Keratinocyte (primary cell): ENCODE data around the gene TMEM163. TPM values are rescaled to one million over a fixed set of nuclear protein-coding genes. Genes with fewer than 3 reads are reported as not detected.

Experiments used
- DNase-seq: peaks from one replicate; pipeline ENCODE4 v3.0.0-alpha.2; 2011; ENCODE audit warnings: low read depth, missing footprints, low spot score
- FAIRE-seq: peaks from 2 replicates; lab custom pipeline; 2011; peaks lifted over from hg19 to GRCh38; lab: Jason Lieb, UNC
- H2AFZ ChIP-seq: 2 replicates; pipeline ENCODE4 v1.6.0; 2012; ENCODE audit warnings: low read length, control low read depth, inconsistent platforms; ENCODE audit not compliant: control insufficient read depth
- H3K27ac ChIP-seq: 2 replicates; pipeline ENCODE4 v1.5.1; 2011; ENCODE audit warnings: low read length; ENCODE audit not compliant: control insufficient read depth, insufficient read depth
- H3K27me3 ChIP-seq: 3 replicates; pipeline ENCODE4 v1.6.0; 2011; ENCODE audit warnings: low read length; ENCODE audit not compliant: control insufficient read depth, insufficient read depth; ENCODE audit errors: extremely low read depth
- H3K36me3 ChIP-seq, 2 experiments: 2 replicates in 1 of 2; 3 replicates in 1 of 2; pipeline ENCODE4 v1.5.1; 2011; ENCODE audit warnings: low read length in 2 of 2, mild to moderate bottlenecking in 1 of 2; ENCODE audit not compliant: control insufficient read depth in 2 of 2, insufficient read depth in 2 of 2; ENCODE audit errors: extremely low read depth in 1 of 2
- H3K4me1 ChIP-seq: 3 replicates; pipeline ENCODE4 v1.5.1; 2011; ENCODE audit warnings: low read length; ENCODE audit not compliant: control insufficient read depth, insufficient read depth; ENCODE audit errors: extremely low read depth
- H3K4me2 ChIP-seq: 3 replicates; pipeline ENCODE4 v1.6.0; 2011; ENCODE audit warnings: low read depth, low read length; ENCODE audit not compliant: control insufficient read depth, insufficient read depth; ENCODE audit errors: extremely low read depth
- H3K4me3 ChIP-seq, 3 experiments: fragments of 200-600 bp in 1 of 3; sonication (generic) in 1 of 3; 2 replicates in 2 of 3; 3 replicates in 1 of 3; pipeline ENCODE4 v1.5.1; 2011 to 2016; ENCODE audit warnings: low read length in 3 of 3, mild to moderate bottlenecking in 3 of 3, control low read depth in 2 of 3, inconsistent platforms in 1 of 3, low read depth in 1 of 3, mixed read lengths in 1 of 3, mixed run types in 1 of 3, moderate library complexity in 1 of 3; ENCODE audit not compliant: control insufficient read depth in 2 of 3, insufficient read depth in 2 of 3; ENCODE audit errors: extremely low read depth in 1 of 3
- H3K79me2 ChIP-seq: 2 replicates; pipeline ENCODE4 v1.6.0; 2012; ENCODE audit warnings: low read length; ENCODE audit not compliant: control insufficient read depth, insufficient read depth
- H3K9ac ChIP-seq: 3 replicates; pipeline ENCODE4 v1.6.0; 2011; ENCODE audit warnings: low read length; ENCODE audit not compliant: control insufficient read depth, insufficient read depth; ENCODE audit errors: extremely low read depth
- H3K9me1 ChIP-seq: 3 replicates; pipeline ENCODE4 v1.6.0; 2011; ENCODE audit warnings: low read length; ENCODE audit not compliant: control insufficient read depth, insufficient read depth; ENCODE audit errors: extremely low read depth
- H3K9me3 ChIP-seq: 2 replicates; pipeline ENCODE4 v1.5.1; 2012; ENCODE audit warnings: low read depth, low read length; ENCODE audit not compliant: control insufficient read depth
- H4K20me1 ChIP-seq: 3 replicates; pipeline ENCODE4 v1.6.0; 2011; ENCODE audit warnings: low read length; ENCODE audit not compliant: control insufficient read depth, insufficient read depth; ENCODE audit errors: extremely low read depth
- EZH2 ChIP-seq: IDR thresholded peaks from one replicate; pipeline ENCODE4 v1.6.1; 2012; ENCODE audit warnings: inconsistent platforms, mild to moderate bottlenecking, low read length, moderate library complexity
- dilution Hi-C: fragments of 300-500 bp; cut with MboI; formaldehyde crosslinking; loops from one replicate; pipeline ENCODE4 v1.7.0; 2020; ENCODE audit warnings: low sequenced_read_pairs; ENCODE audit not compliant: extremely low pct_ligation_motif_present
- polyA plus RNA-seq, 5 experiments: library from polyadenylated mRNA; depleted of rRNA in 3 of 5; stranded (reverse) in 3 of 5; stranded (forward) in 1 of 5; unstranded in 1 of 5; fragments of >200 nt; gene quantifications; 1 replicate in 1 of 5; 2 replicates in 3 of 5; 3 replicates in 1 of 5; pipeline versions ENCODE4 v1.2.1 to v1.2.3, GENCODE V29; 2011 to 2012; ENCODE audit warnings: missing spikeins in 2 of 5, low read depth in 1 of 5, low replicate concordance in 1 of 5
- TF ChIP-seq, protein P1 (sequence below), 3 experiments: IDR thresholded peaks in 1 of 3; conservative IDR thresholded peaks in 1 of 3; optimal IDR thresholded peaks in 1 of 3; 2 replicates in 2 of 3; 3 replicates in 1 of 3; pipeline versions ENCODE3 to v1.5.1; 2011; ENCODE audit warnings: low read length in 3 of 3, mild to moderate bottlenecking in 3 of 3, moderate library complexity in 2 of 3, control low read depth in 1 of 3, inconsistent platforms in 1 of 3; ENCODE audit not compliant: insufficient read depth in 2 of 3; ENCODE audit errors: extremely low read depth in 1 of 3

TMEM163 gene
- polyA plus RNA-seq, 1 donor (not counting 4 experiments of a cell fraction or from before 2014, with no cell fraction given), result not detected

DNA sequence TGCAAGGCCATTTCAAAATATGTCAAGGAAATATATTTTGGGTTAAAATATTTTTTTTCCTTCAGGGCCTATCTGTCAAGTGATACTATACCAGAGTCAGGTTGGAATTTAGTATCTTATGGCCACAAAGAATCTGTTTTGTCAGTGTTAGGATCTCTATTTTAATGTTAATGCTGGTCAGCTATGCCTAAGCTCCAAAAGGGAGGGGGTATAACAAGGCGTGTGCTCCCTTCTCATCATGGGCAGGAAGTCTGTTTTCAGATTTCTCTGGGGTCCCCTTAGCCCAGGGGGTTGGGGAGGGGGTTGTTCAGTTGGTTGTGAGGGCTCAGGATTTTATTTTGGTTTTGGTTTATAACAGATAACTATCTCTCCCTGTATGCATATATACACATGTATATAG is 126.4 kb downstream of the TMEM163 start:
- Histone ChIP-seq H3K27me3 (no peaks in the 10 kb centered on the region), H3K4me2 (no peak overlapping the region), H3K4me3 (no peak overlapping the region), H2AFZ (no peak overlapping the region), H4K20me1 (no peaks in the 10 kb centered on the region), H3K27ac (no peak overlapping the region), H3K9ac (no peak overlapping the region), H3K9me3 (peaks cover 5% of the 10 kb centered on the region), H3K4me1 (no peaks in the 10 kb centered on the region), H3K79me2 (no peaks in the 10 kb centered on the region), H3K9me1 (no peaks in the 10 kb centered on the region), H3K36me3 (no peaks in the 10 kb centered on the region)
- TF ChIP-seq, protein P1, sequence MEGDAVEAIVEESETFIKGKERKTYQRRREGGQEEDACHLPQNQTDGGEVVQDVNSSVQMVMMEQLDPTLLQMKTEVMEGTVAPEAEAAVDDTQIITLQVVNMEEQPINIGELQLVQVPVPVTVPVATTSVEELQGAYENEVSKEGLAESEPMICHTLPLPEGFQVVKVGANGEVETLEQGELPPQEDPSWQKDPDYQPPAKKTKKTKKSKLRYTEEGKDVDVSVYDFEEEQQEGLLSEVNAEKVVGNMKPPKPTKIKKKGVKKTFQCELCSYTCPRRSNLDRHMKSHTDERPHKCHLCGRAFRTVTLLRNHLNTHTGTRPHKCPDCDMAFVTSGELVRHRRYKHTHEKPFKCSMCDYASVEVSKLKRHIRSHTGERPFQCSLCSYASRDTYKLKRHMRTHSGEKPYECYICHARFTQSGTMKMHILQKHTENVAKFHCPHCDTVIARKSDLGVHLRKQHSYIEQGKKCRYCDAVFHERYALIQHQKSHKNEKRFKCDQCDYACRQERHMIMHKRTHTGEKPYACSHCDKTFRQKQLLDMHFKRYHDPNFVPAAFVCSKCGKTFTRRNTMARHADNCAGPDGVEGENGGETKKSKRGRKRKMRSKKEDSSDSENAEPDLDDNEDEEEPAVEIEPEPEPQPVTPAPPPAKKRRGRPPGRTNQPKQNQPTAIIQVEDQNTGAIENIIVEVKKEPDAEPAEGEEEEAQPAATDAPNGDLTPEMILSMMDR (optimal IDR thresholded peaks at IDR 0.05 in 1 of 3, IDR thresholded peaks at IDR 0.05 in 1 of 3, conservative IDR thresholded peaks at IDR 0.05 in 1 of 3; ENCODE audit: extremely low read depth in 1 of 3, insufficient read depth in 2 of 3, low read length in 3 of 3), result no peak
- TF ChIP-seq EZH2, result no peak
- no peak for DNase-seq
- dilution Hi-C loops, result no loop called here
- no peak for FAIRE-seq

DNA sequence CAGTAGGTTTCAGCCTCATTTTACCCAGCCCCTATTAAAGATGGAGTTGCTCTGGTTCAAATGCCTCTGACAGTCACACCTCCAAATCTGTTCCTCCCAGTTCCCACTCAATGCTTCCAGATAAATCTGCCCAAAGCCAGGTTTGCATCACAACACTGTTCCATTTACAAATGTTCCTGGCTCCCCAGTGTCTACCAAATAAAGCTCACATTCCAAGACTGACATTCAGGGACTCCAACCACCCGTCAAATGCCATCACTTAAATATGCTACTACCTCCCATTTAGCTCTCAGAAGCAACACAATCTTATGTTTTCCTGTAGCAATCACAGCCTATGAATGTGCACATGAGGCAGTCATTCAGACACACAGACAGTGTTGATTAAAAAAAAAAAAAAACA is 127.3 kb downstream of the TMEM163 start:
- H3K36me3 ChIP-seq, result no peaks in the 10 kb centered on the region
- dilution Hi-C loops, result no loop called here
- FAIRE-seq (no peak), DNase-seq (no peak)
- no peak overlapping the region for H3K4me2 ChIP-seq
- H3K9me1 ChIP-seq, result no peaks in the 10 kb centered on the region
- TF ChIP-seq, protein P1 (optimal IDR thresholded peaks at IDR 0.05 in 1 of 3, IDR thresholded peaks at IDR 0.05 in 1 of 3, conservative IDR thresholded peaks at IDR 0.05 in 1 of 3; ENCODE audit: extremely low read depth in 1 of 3, insufficient read depth in 2 of 3, low read length in 3 of 3), result no peak
- no peak for TF ChIP-seq EZH2
- H3K4me3 ChIP-seq, result no peak overlapping the region
- H4K20me1 ChIP-seq, result no peaks in the 10 kb centered on the region
- peaks cover 5% of the 10 kb centered on the region for H3K9me3 ChIP-seq
- H3K27me3 ChIP-seq, result no peaks in the 10 kb centered on the region
- no peaks in the 10 kb centered on the region for H3K79me2 ChIP-seq
- H3K27ac ChIP-seq, result no peak overlapping the region
- no peaks in the 10 kb centered on the region for H3K4me1 ChIP-seq
- H3K9ac ChIP-seq, result no peak overlapping the region
- no peak overlapping the region for H2AFZ ChIP-seq
